GM20000 (cell line): ENCODE measurements around the gene CTNNA3.

Source experiments
- DNase-seq: peaks from one replicate; pipeline ENCODE4 v3.0.0; 2012; ENCODE audit warnings: low spot score
- CTCF ChIP-seq: IDR thresholded peaks from 2 replicates; pipeline ENCODE4 v1.5.1; 2012; ENCODE audit warnings: mild to moderate bottlenecking, control low read depth; ENCODE audit errors: extremely low read depth, missing control alignments

CTNNA3 gene

GRCh38 chr10:66934711-66935110 is 761.3 kb downstream of the CTNNA3 start:
- DNase-seq, result no peak
- no peak for TF ChIP-seq CTCF

DNA sequence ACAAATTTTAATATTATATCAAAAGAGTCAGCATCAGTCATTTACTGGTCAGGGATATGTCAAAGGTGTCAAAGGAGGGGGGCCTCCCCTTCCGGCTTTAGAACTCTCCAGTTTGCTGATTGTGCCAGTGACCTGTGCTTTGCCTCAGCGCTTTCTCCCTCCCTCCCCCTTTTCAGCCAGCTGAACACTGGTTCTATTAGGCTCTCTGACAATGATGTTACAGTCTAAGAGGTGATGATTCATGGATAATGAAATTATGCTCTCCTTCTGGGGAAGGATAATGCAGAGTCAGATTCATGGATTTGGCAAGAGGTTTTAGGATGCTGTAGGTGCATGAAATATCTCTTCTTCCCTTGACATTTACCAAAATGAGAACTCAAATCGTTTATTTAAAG is 764.0 kb downstream of the CTNNA3 start:
- DNase-seq, result no peak
- TF ChIP-seq CTCF, result no peak

DNA sequence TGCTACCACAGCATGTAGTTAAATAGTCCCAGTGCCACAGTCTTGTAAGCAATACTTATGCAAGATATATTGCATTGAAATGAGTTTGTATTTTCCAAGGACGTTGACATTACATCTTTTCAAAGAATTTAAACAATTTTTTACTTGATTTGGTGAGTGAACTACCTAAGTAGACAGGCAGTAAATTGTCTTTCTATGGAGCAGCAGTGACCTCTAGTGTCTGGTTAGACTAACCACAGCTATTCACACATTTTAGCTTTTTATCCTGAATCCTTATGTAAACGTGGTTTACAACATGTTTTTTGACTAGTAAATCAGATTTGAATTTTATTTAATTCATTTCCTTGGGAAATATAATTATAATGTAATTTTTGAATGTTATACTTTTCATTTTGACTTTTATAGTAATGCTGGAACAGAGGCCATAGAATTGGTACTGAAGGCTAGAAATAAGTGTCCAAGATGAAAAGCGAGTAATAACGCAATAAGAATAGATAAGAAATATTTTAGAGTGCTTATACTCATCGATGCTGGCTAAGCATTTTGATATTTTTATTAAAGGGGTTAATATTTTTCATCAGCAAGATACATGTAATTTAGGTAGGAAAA is 764.6 kb downstream of the CTNNA3 start:
- no peak for TF ChIP-seq CTCF
- DNase-seq, result peak; percentile 25

GRCh38 chr10:66929375-66929774 is 766.6 kb downstream of the CTNNA3 start:
- no peak for TF ChIP-seq CTCF
- DNase-seq, result no peak

GRCh38 chr10:66928776-66929175 is 767.2 kb downstream of the CTNNA3 start:
- DNase-seq, result no peak
- TF ChIP-seq CTCF, result no peak

DNA sequence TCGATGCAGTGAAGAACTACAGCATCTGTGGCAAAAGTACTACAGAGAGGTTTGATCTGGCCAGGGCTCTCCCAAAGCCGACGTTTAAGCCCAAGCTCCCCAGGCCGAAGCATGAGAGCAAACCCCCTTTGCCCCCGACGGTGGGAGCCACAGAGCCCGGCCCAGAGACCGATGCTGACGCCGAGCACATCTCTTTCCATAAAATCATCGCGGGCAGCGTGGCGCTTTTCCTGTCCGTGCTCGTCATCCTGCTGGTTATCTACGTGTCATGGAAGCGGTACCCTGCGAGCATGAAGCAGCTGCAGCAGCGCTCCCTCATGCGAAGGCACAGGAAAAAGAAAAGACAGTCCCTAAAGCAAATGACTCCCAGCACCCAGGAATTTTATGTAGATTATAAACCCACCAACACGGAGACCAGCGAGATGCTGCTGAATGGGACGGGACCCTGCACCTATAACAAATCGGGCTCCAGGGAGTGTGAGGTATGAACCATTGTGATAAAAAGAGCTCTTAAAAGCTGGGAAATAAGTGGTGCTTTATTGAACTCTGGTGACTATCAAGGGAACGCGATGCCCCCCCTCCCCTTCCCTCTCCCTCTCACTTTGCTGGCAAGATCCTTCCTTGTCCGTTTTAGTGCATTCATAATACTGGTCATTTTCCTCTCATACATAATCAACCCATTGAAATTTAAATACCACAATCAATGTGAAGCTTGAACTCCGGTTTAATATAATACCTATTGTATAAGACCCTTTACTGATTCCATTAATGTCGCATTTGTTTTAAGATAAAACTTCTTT is 767.8 kb downstream of the CTNNA3 start:
- no peak for DNase-seq
- TF ChIP-seq CTCF, result no peak

DNA sequence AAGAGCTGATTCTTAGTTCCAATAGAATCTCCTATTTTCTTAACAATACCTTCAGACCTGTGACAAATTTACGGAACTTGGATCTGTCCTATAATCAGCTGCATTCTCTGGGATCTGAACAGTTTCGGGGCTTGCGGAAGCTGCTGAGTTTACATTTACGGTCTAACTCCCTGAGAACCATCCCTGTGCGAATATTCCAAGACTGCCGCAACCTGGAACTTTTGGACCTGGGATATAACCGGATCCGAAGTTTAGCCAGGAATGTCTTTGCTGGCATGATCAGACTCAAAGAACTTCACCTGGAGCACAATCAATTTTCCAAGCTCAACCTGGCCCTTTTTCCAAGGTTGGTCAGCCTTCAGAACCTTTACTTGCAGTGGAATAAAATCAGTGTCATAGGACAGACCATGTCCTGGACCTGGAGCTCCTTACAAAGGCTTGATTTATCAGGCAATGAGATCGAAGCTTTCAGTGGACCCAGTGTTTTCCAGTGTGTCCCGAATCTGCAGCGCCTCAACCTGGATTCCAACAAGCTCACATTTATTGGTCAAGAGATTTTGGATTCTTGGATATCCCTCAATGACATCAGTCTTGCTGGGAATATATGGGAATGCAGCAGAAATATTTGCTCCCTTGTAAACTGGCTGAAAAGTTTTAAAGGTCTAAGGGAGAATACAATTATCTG is 768.6 kb downstream of the CTNNA3 start:
- TF ChIP-seq CTCF, result no peak
- no peak for DNase-seq
